ENCODE results near the gene NOM1.
"Not testable (repeated sequence)": the region's sequence is repeated elsewhere in the genome, so short reads cannot be mapped to it uniquely, and the experiment has no call there.

GRCh38 chr7:156920487-156921373, 28.8 kb upstream of the NOM1 start:
- not testable (repeated sequence) for TF ChIP-seq CTCF (IDR thresholded peaks at IDR 0.05; ENCODE audit: poor library complexity); EZH2 (IDR thresholded peaks at IDR 0.05; ENCODE audit: borderline replicate concordance); EZH2phosphoT487 (IDR thresholded peaks at IDR 0.05; ENCODE audit: low read depth, severe bottlenecking, unreplicated experiment)

Measured in hepatocyte (in vitro differentiated cells).